Lung (tissue), 16 donors: ENCODE measurements around the gene ZC3H7A. TPM values are rescaled to one million over a fixed set of nuclear protein-coding genes. Genes with fewer than 3 reads are reported as not detected.

Source experiments
- ATAC-seq: fragments of 200-7000 bp; cut with Tn5 transposase; one replicate; pipeline ENCODE4 v1.9.1; 2020; ENCODE audit warnings: moderate number of reproducible peaks; ENCODE audit not compliant: insufficient read depth, low FRiP score
- DNase-seq, 3 donors: peaks; one replicate each; pipeline ENCODE4 v3.0.0-alpha.2; 2013 to 2017
- H3K27ac ChIP-seq, 2 donors: one replicate each; pipeline ENCODE4 v1.5.1; 2013; ENCODE audit warnings: mild to moderate bottlenecking in 2 of 2, moderate library complexity in 2 of 2, control low read depth in 1 of 2, inconsistent platforms in 1 of 2, low read depth in 1 of 2, low read length in 1 of 2
- H3K27me3 ChIP-seq, 3 donors: one replicate each; pipeline ENCODE4 v1.5.1; 2013; ENCODE audit warnings: low read length in 2 of 3; ENCODE audit not compliant: control insufficient read depth in 3 of 3, insufficient read depth in 3 of 3
- H3K36me3 ChIP-seq, 4 donors: one replicate each; pipeline ENCODE4 v1.5.1; 2013; ENCODE audit warnings: low read length in 4 of 4, mild to moderate bottlenecking in 1 of 4, moderate library complexity in 1 of 4; ENCODE audit not compliant: control insufficient read depth in 4 of 4, insufficient read depth in 4 of 4
- H3K4me1 ChIP-seq, 5 donors: one replicate each; pipeline ENCODE4 v1.5.1; 2013; ENCODE audit warnings: low read length in 5 of 5, mild to moderate bottlenecking in 2 of 5, moderate library complexity in 1 of 5; ENCODE audit not compliant: control insufficient read depth in 5 of 5, insufficient read depth in 5 of 5
- H3K4me3 ChIP-seq: one replicate; pipeline ENCODE4 v1.5.1; 2013; ENCODE audit warnings: mild to moderate bottlenecking, control low read depth, moderate library complexity
- H3K9ac ChIP-seq, 2 donors: one replicate each; pipeline ENCODE4 v1.5.1; 2013; ENCODE audit warnings: low read length in 2 of 2, control low read depth in 1 of 2; ENCODE audit not compliant: insufficient read depth in 1 of 2
- H3K9me3 ChIP-seq, 4 donors: one replicate each; pipeline ENCODE4 v1.5.1; 2013; ENCODE audit warnings: low read length in 3 of 4, mild to moderate bottlenecking in 1 of 4, moderate library complexity in 1 of 4; ENCODE audit not compliant: control insufficient read depth in 4 of 4, insufficient read depth in 3 of 4
- CTCF ChIP-seq: IDR thresholded peaks from 2 replicates; pipeline ENCODE4 v1.5.1; 2012; ENCODE audit warnings: mild to moderate bottlenecking; ENCODE audit errors: control extremely low read depth, extremely low read depth
- WGBS, 2 donors: extraction: QIAGEN DNeasy Blood & Tissue Kit; methylation state at CpG; one replicate each; pipeline ENCODE4 v1.1.7; 2013; 5-methylcytosine and 5-hydroxymethylcytosine counted together
- long read RNA-seq, 5 donors: transcript quantifications; one replicate each; lab custom pipeline, GENCODE V29; 2026
- polyA plus RNA-seq, 2 donors: library from polyadenylated mRNA; stranded (reverse); fragments of 200-250 nt; gene quantifications; one replicate each; pipeline ENCODE4 v1.2.1, GENCODE V29; 2013
- total RNA-seq, 2 donors: library from RNA; depleted of rRNA in 1 of 2; stranded (reverse); fragments of >200 nt in 1 of 2; gene quantifications; one replicate each; pipeline ENCODE4 v1.2.1, GENCODE V29; 2014 to 2021
- donor health status: control.
- donor health status: control.
- donor health status: Bipolar disorder and iron deficiency.
- donor health status: healthy.
- donor health status: DM: yes; HTN: yes; CAD: no.

ZC3H7A gene
- 100 to 1,000 TPM in 1 of 2 donors, 10 to 100 TPM in 1; 46.3 to 127 TPM for total RNA-seq
- polyA plus RNA-seq = 10 to 100 TPM; 22.1 to 26.1 TPM
- long read RNA-seq, donor 1, transcript ZC3H7A-201 (23 exons, 3,825 nt) = major isoform, 5 of 14 reads
- long read RNA-seq, donor 1, partial matches to known transcripts = 0 of 14 reads
- long read RNA-seq, donor 1, other reads (novel, unspliced or antisense) = 0 of 14 reads
- long read RNA-seq, donor 2, partial matches to known transcripts = 9 of 14 reads
- long read RNA-seq, donor 2, other reads (novel, unspliced or antisense) = 0 of 14 reads
- long read RNA-seq, donor 3, partial matches to known transcripts = 0 of 2 reads
- long read RNA-seq, donor 3, other reads (novel, unspliced or antisense) = 0 of 2 reads
- long read RNA-seq, donor 4, partial matches to known transcripts = 0 of 2 reads
- long read RNA-seq, donor 4, other reads (novel, unspliced or antisense) = 0 of 2 reads
- long read RNA-seq, donor 5, partial matches to known transcripts = 22 of 27 reads
- long read RNA-seq, donor 5, other reads (novel, unspliced or antisense) = 0 of 27 reads

- peaks cover 0 to 16% (median 1%) of the 10 kb centered on the region in 4 donors for H3K36me3 ChIP-seq
- peaks cover 17 to 57% (median 24%) of the 10 kb centered on the region in 5 donors for H3K4me1 ChIP-seq
- 0 to 1% methylated on average over 63 to 80 of the region's 80 CpGs for WGBS, 2 donors
- H3K27me3 ChIP-seq = no peaks in the 10 kb centered on the region
- ATAC-seq (peak; percentile 97), DNase-seq (peak; percentile 97 to 99 (median 98))
- peak; percentile 86 for TF ChIP-seq CTCF
- peak within 1 kb of the TSS; percentile 88 to 97 for H3K9ac ChIP-seq
- no peaks in the 10 kb centered on the region for H3K9me3 ChIP-seq
- H3K27ac ChIP-seq = peak within 1 kb of the TSS; percentile 97 to 98
- H3K4me3 ChIP-seq = peak within 1 kb of the TSS; percentile 57
These were observed at the start of gene ZC3H7A for GRCh38 chr16:11797166-11797956. TSS of gene ZC3H7A (minus strand) at chr16:11797258. CDS start at chr16:11782354, 14,904 bp downstream.

GRCh38 chr16:11844499-11844898 is 47.4 kb upstream of the ZC3H7A start:
- ATAC-seq (no peak), DNase-seq (no peak)
- Histone ChIP-seq H3K4me3 (no peak overlapping the region), H3K9me3 (no peaks in the 10 kb centered on the region), H3K36me3 (peaks cover 39 to 56% (median 46%) of the 10 kb centered on the region in 4 donors), H3K27me3 (no peaks in the 10 kb centered on the region), H3K9ac (no peak overlapping the region), H3K4me1 (peaks cover 0 to 3% (median 0%) of the 10 kb centered on the region in 5 donors), H3K27ac (no peak overlapping the region)
- TF ChIP-seq CTCF = no peak
- WGBS, 2 donors = 91 to 96% methylated on average over 4 of the region's 4 CpGs

- ATAC-seq (no peak), DNase-seq (no peak)
- WGBS, 2 donors = 94 to 97% methylated on average over 5 of the region's 5 CpGs
- Histone ChIP-seq H3K27me3 (no peaks in the 10 kb centered on the region), H3K27ac (no peak overlapping the region), H3K4me1 (peaks cover 0 to 2% (median 0%) of the 10 kb centered on the region in 5 donors), H3K9ac (no peak overlapping the region), H3K4me3 (no peak overlapping the region), H3K9me3 (no peaks in the 10 kb centered on the region), H3K36me3 (peaks cover 42 to 51% (median 46%) of the 10 kb centered on the region in 4 donors)
- TF ChIP-seq CTCF = no peak
These were observed 46.8 kb upstream of the ZC3H7A start for GRCh38 chr16:11843861-11844260.
